Tongue (tissue), 2 donors: ENCODE measurements around the gene GNPTAB. TPM values are rescaled to one million over a fixed set of nuclear protein-coding genes. Genes with fewer than 3 reads are reported as not detected.
"Not testable (repeated sequence)": the region's sequence is repeated elsewhere in the genome, so short reads cannot be mapped to it uniquely, and the experiment has no call there.

ENCODE experiments used
- DNase-seq: peaks from one replicate; pipeline ENCODE4 v3.0.0-alpha.2; 2015
- total RNA-seq: library from RNA; depleted of rRNA; stranded (reverse); fragments of >200 nt; gene quantifications from one replicate; pipeline ENCODE4 v1.2.3, GENCODE V29; 2014

GNPTAB gene
- 29.0 TPM for total RNA-seq

DNA sequence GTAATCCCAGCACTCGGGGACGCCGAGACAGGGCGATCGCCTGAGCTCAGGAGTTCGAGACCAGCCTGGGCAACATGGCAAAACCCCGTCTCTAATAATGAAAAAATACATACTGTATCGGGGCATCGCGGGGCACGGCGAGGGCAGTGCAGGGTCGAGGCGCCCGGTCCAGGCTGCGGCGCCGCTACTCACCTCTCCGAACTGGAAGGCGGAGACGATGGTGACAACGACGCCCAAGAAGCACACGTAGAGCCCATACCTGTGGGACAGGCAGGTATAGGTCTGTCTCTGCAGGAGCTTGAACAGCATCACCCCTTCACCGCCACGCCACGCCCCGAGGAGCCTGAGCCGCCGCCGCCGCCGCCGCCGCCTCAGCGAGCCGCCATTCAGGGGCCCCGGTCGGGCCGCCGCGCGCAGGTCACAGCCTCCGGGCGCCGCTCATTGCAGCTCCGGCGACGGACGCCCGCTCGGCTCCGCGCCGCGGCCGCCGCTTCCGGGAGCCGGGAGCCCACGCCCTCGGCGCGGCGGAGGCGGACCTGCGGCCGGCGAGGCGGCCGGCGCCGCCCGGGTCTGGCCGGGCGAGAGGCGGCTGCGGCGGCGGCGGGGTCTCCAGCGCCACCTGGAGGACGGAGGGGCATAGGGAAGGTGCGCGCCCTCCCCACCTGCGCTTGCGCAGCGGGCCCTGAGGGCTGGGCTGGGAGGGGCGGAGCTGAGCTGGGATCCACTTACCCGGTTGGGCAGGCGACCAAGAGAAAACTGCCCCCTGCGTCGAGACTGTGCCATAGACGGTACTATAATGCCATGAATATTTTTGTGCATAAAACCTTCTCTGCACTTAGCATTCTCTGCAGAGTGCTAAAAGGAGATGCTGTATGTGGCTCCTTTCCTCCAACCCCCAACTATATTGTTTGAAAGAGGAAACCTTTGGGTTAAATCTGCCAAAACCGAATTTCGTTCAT is at the start of gene GNPTAB:
TSS of gene GNPTAB (minus strand) at position 593 of the 959 bp plus-strand sequence. CDS start at position 309, 284 bp downstream.
- peak; percentile 96 for DNase-seq

- DNase-seq: no peak
Measured at GRCh38 chr12:101878243-101878821, 47.6 kb upstream of the GNPTAB start.

- peak; percentile 24 for DNase-seq
Measured at GRCh38 chr12:101877806-101878242, 47.1 kb upstream of the GNPTAB start.

GRCh38 chr12:101876861-101877805 is 46.4 kb upstream of the GNPTAB start, which contains the start of gene DRAM1:
TSS of gene DRAM1 (plus strand) at chr12:101877580. CDS start at chr12:101877790, 210 bp downstream.
- peak; percentile 86 for DNase-seq

DNA sequence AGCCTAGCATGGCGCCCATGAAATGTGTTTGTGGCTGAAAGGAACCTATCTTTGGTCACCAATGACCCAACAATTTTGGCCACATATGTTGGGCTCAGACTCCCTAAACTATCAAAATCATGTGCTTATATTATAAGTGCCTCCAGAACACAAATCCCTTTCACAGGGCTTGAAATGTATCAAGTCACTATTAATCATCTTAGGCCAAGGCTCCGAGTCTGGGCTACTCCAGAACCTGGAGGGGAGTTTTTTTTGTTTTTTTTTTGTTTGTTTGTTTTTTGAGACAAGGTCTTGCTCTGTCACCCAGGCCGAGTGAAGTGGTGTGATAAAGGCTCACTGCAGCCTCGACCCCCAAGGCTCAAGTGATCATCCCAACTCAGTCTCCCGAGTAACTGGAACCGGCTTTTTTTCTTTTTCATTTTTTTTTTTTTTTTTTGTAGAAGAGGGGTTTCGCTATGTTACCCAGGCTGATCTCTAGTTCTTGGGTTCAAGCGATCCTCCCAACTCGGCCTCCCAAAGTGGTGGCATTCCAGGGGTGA is 45.6 kb upstream of the GNPTAB start:
- no peak for DNase-seq

- no peak for DNase-seq
Measured at GRCh38 chr12:101875162-101875561, 44.4 kb upstream of the GNPTAB start.

DNA sequence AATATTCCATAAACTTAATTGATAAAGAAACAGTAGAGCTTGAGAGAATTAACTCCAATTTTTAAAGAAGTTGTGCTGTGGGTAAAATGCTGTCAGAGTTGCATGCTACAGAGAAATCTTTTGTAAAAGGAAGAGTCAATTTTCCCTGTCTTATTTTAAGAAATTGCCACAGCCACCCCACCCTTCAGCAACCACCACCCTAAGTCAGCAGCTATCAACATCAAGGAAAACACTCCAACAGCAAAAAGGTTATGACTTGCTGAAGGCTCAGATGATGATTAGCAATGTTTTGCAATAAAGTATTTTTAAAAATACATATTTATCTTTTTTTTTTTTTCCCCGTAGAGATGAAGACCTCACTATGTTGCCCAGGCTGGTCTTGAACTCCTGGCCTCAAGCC is 40.2 kb upstream of the GNPTAB start:
- no peak for DNase-seq

GRCh38 chr12:101867619-101868018 is 36.9 kb upstream of the GNPTAB start:
- DNase-seq: not testable (repeated sequence)

GRCh38 chr12:101866615-101867373 is 36.0 kb upstream of the GNPTAB start:
- DNase-seq: no peak

DNA sequence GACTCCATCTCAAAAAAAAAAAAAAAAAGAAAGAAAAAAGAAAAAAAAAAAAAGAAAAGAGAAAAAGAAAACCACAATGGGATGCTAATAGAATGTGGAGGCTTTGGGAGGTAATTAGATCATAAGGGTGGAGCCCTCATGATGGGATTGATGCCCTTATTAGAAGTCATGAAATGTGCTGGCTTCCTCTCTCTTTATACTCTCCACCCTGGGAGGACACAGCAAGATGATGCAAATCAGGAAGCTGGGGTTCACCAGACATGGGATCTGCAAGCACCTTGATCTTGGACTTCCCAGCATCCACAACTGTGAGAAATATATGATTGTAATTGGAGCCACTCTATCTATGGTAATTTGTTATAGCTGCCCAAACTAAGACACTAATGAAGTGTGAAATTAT is 33.2 kb upstream of the GNPTAB start:
- no peak for DNase-seq

GRCh38 chr12:101862245-101862644 is 31.5 kb upstream of the GNPTAB start:
- DNase-seq: no peak

DNA sequence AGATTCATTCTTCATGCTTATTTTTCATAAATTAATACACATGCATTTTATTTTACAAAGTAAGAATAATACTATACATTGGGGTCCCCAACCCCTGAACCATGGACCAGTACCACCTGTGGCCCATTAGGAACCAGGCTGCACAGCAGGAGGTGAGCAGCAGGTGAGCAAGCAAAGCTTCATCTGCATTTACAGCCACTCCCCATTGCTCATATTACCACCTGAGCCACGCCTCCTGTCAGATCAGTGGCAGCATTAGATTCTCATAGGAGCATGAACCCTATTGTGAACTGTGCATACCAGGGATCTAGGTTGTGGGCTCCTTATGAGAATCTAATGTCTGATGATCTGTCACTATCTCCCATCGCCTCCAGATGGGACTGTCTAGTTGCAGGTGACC is 30.9 kb upstream of the GNPTAB start:
- DNase-seq: not testable (repeated sequence)

DNA sequence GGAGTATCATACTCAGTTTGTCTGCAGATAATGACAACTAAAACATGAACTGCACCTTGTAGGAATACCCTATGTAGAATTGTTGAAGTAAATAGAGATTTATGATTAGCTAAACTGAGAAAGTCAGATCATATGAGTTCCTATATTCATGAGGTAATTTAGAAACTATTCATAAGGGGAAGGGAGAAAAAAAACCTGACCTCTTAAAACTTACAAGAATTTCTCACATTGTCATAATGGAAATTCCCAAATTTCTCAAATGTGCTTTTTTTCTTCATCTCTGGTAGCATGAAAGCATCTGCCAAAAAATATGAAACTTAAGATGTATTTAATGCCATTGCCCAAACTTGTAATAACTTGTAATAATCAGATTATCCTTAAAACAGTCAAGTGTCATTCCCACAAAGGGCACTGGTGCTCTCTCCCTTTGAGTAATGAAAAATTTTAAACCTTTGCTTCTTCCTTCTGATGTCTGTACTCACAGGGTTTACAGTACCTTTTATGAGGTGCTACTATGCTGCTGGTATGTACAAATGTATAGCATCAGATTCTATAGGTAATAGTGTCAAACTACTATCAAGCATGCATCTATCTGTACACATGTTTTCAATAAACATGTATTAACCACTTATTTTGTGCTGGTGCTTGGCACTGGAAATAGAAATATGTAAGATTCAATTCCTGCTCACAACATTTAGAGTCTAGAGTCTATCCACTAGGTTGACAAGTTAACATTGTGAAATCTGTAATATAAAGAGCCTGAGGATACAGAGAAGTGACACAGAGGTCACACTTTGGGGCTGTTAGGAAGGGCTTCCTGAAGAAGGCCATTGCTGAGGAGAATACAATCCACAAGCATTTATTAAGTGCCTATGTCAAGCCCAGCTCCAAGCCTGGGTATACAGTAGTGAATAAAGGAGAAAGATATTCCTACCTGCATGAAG is 29.2 kb upstream of the GNPTAB start:
- DNase-seq: no peak

DNA sequence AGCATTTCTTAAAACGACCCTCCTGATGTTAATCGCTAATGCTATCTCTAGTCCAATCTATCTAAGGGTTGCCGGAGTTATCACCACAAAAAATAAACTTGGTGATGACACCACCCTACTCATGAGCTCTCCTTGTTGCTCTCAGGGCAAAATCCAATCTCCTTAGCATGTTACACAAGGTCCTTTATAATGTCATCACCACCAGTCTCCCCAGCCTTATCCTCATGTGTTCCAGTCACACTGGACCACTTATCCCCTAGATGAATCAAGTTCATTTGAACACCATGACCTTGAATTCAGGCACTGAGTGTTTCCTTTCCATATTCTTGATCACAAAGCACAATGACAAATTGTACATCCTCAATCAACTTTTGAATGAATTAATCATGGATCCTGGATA is 27.6 kb upstream of the GNPTAB start:
- DNase-seq: no peak

DNA sequence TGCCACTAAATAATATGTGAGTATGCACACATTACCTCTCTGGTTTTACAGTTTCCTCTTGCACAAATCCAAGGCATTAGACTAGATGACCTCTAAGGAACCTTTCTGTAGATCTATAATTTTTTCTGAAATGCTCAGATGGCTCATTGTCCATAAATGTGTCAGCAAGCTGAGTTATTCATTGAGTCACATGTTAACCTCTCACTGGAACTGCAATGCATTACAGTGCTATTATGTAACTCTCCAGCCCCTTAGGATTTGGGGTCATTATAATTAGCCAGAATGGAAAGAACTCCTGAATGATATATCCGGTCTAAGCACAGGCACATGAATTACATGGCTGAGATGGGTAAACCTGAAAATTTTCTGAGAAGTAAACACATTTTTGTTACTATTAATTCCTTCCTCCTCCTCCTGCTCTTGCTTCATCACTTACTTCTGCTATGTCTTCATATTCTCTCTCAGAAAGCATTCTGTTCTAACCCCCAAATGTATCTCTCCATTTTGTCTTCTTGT is 26.3 kb upstream of the GNPTAB start:
- no peak for DNase-seq

- DNase-seq: not testable (repeated sequence)
Measured at GRCh38 chr12:101856614-101857013, 25.9 kb upstream of the GNPTAB start.

- no peak for DNase-seq
Measured at GRCh38 chr12:101855976-101856375, 25.2 kb upstream of the GNPTAB start.

DNA sequence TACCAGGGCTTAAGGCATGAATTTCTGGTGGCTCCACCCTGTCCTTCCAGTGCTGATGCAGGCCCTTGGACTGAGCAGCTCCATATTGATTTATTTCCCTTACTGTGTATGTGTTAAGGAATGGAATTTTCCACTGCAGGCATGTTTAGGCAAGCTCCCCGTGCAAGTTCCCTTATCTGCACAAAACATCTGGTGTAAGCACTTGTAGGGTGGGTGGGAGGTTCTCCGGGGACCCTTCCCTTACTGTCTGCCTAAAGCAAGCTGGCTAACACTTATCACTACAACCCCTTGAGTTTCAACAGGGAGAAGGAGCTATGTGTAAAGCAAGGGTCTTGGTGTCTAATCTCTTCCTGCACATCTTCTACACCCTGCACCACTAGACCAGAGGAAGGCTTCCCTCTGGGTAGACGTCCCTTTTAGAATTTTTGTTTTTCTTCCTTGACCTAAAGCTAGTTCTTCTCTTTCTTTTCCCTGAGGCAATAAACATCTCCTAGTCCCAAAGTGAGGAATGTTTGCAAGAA is 24.7 kb upstream of the GNPTAB start:
- DNase-seq: no peak

DNA sequence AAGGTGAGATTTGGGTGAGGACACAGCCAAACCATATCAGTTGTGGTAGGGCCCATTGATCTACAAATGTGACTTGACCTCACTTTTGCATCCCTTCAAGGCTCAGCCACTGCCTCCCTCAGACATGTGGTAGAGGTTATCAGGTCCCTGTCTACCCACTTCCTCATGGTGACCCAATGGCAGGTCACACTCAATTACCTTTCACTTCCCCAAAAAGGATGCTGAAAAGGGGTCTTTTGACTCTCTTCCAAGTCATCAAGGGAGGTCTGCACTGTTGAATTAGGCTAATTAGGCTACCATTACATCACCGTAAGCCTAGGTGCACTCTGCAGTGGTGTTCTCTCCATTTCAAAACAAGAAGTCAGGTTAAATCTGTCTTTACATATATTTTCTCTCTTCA is 24.0 kb upstream of the GNPTAB start:
- DNase-seq: no peak
